Measurements from ENCODE around the gene PDZD2.

DNA sequence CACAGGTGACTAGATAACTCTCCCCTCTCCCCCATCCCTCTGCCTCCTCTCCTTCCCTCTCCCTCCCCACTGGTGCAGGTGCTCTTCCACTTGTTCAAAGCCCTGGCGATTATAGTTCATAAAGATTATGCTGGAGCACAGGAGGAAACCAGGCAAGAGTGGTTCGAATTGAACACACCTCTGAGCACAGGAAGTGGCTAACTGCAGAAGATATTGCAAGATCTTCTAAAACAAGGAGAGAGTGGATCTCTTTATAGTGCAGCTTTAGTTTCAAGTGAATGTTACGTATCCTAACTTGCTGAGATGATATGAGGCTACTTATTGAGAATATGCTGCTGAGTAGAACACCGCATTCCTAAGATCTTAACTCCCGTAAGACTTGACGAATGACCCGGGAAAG is 356.8 kb downstream of the PDZD2 start:
- no peak for TF ChIP-seq POLR2AphosphoS5 (IDR thresholded peaks at IDR 0.05; ENCODE audit: low read depth)
- TF ChIP-seq, protein P1, sequence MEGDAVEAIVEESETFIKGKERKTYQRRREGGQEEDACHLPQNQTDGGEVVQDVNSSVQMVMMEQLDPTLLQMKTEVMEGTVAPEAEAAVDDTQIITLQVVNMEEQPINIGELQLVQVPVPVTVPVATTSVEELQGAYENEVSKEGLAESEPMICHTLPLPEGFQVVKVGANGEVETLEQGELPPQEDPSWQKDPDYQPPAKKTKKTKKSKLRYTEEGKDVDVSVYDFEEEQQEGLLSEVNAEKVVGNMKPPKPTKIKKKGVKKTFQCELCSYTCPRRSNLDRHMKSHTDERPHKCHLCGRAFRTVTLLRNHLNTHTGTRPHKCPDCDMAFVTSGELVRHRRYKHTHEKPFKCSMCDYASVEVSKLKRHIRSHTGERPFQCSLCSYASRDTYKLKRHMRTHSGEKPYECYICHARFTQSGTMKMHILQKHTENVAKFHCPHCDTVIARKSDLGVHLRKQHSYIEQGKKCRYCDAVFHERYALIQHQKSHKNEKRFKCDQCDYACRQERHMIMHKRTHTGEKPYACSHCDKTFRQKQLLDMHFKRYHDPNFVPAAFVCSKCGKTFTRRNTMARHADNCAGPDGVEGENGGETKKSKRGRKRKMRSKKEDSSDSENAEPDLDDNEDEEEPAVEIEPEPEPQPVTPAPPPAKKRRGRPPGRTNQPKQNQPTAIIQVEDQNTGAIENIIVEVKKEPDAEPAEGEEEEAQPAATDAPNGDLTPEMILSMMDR (conservative IDR thresholded peaks at IDR 0.05; ENCODE audit: low read depth in 2 of 2), result no peak
- no peak for TF ChIP-seq CREB1 (CRISPR knock-in tag; IDR thresholded peaks at IDR 0.05; ENCODE audit: low read depth)
- no peak for TF ChIP-seq JUNB (IDR thresholded peaks at IDR 0.05; ENCODE audit: unreplicated experiment)
- no peak for TF ChIP-seq EZH2 (IDR thresholded peaks at IDR 0.05; ENCODE audit: low read depth, unreplicated experiment)
- TF ChIP-seq ZNF114 (CRISPR knock-in tag; IDR thresholded peaks at IDR 0.05), result no peak
- TF ChIP-seq REST (IDR thresholded peaks at IDR 0.05; ENCODE audit: unreplicated experiment), result no peak
- TF ChIP-seq, protein P2, sequence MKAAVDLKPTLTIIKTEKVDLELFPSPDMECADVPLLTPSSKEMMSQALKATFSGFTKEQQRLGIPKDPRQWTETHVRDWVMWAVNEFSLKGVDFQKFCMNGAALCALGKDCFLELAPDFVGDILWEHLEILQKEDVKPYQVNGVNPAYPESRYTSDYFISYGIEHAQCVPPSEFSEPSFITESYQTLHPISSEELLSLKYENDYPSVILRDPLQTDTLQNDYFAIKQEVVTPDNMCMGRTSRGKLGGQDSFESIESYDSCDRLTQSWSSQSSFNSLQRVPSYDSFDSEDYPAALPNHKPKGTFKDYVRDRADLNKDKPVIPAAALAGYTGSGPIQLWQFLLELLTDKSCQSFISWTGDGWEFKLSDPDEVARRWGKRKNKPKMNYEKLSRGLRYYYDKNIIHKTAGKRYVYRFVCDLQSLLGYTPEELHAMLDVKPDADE (IDR thresholded peaks at IDR 0.05), result no peak
- no peak for TF ChIP-seq EZH2phosphoT487 (IDR thresholded peaks at IDR 0.05; ENCODE audit: unreplicated experiment)
- no peak for TF ChIP-seq STAT1 (IDR thresholded peaks at IDR 0.05; ENCODE audit: unreplicated experiment)

All from GM23338 (cell line).